ENCODE measurements around the gene ARMCX5.

DNA sequence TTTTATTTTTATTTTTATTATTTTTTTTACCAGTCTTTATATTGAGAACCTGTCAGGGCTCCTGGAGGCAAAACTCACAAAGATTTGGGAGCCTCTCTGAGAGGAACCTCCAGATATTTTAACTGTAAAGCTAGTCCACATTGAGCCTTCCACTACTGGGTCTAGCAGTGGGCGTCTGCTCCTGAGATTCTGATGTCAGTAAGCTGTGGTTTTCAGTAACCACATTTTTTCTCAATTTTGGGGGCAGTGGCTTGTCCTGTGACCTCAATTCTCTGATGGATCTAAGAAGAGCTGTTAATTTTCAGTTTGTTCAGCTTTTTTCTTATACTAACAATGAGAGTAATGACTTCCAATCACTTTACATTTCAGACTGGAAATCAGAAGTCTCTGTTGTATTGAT is 28.3 kb downstream of the ARMCX5 start:
- TF ChIP-seq, protein P1, sequence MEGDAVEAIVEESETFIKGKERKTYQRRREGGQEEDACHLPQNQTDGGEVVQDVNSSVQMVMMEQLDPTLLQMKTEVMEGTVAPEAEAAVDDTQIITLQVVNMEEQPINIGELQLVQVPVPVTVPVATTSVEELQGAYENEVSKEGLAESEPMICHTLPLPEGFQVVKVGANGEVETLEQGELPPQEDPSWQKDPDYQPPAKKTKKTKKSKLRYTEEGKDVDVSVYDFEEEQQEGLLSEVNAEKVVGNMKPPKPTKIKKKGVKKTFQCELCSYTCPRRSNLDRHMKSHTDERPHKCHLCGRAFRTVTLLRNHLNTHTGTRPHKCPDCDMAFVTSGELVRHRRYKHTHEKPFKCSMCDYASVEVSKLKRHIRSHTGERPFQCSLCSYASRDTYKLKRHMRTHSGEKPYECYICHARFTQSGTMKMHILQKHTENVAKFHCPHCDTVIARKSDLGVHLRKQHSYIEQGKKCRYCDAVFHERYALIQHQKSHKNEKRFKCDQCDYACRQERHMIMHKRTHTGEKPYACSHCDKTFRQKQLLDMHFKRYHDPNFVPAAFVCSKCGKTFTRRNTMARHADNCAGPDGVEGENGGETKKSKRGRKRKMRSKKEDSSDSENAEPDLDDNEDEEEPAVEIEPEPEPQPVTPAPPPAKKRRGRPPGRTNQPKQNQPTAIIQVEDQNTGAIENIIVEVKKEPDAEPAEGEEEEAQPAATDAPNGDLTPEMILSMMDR (conservative IDR thresholded peaks at IDR 0.05; ENCODE audit: low read depth, low read length): no peak
- TF ChIP-seq EZH2 (IDR thresholded peaks at IDR 0.05; ENCODE audit: low read length, unreplicated experiment) (no peak), EZH2phosphoT487 (IDR thresholded peaks at IDR 0.05; ENCODE audit: borderline replicate concordance, low read length) (no peak)
